HepG2 (cell line): Measurements from ENCODE around the gene DTWD2.

Source experiments
- CEBPB ChIP-seq: IDR thresholded peaks from 2 replicates; pipeline ENCODE4 v1.6.1; 2011; ENCODE audit warnings: low read depth, low read length, improper control_type of control experiment, borderline replicate concordance
- CHD2 ChIP-seq: IDR thresholded peaks from 2 replicates; pipeline ENCODE4 v1.6.1; 2011; ENCODE audit warnings: low read depth, low read length, improper control_type of control experiment
- EZH2 ChIP-seq: conservative IDR thresholded peaks from 2 replicates; pipeline ENCODE4 v1.6.1; 2012; ENCODE audit warnings: mild to moderate bottlenecking, low read depth, low read length, moderate library complexity
- FOXP4 ChIP-seq: sonication (generic); formaldehyde crosslinking; IDR thresholded peaks from 2 replicates; pipeline ENCODE4 v1.4.0; 2020; ENCODE audit warnings: missing genetic modification reagents
- MAX ChIP-seq: IDR thresholded peaks from 2 replicates; pipeline ENCODE4 v1.6.1; 2012; ENCODE audit warnings: inconsistent platforms
- MYC ChIP-seq: sonication (generic); formaldehyde crosslinking; IDR thresholded peaks from 2 replicates; pipeline ENCODE4 v1.9.0; 2021; ENCODE audit warnings: missing genetic modification reagents, borderline replicate concordance
- REPIN1 ChIP-seq: sonication (generic); formaldehyde crosslinking; IDR thresholded peaks from 2 replicates; pipeline ENCODE4 v1.8.0; 2022; ENCODE audit warnings: missing genetic modification reagents, low read depth, mild to moderate bottlenecking, borderline replicate concordance
- THRA ChIP-seq: sonication (generic); formaldehyde crosslinking; IDR thresholded peaks from 2 replicates; pipeline ENCODE4 v1.4.0; 2020; ENCODE audit warnings: missing genetic modification reagents, borderline replicate concordance
- ZNF331 ChIP-seq: sonication (generic); formaldehyde crosslinking; IDR thresholded peaks from 2 replicates; pipeline ENCODE4 v1.4.0; 2020; ENCODE audit warnings: missing genetic modification reagents
- ZNF776 ChIP-seq: sonication (generic); formaldehyde crosslinking; IDR thresholded peaks from 2 replicates; pipeline ENCODE4 v1.4.0; 2020; ENCODE audit warnings: mild to moderate bottlenecking, missing genetic modification reagents
- TF ChIP-seq, protein P1 (sequence below): fragments of 450-650 bp; IDR thresholded peaks from 2 replicates; pipeline ENCODE4 v1.6.1; 2017
- TF ChIP-seq, protein P2 (sequence below): sonication (generic); formaldehyde crosslinking; IDR thresholded peaks from 2 replicates; pipeline ENCODE4 v1.4.0; 2020; ENCODE audit warnings: missing genetic modification reagents
- TF ChIP-seq, protein P3 (sequence below): sonication (generic); formaldehyde crosslinking; IDR thresholded peaks from 2 replicates; pipeline ENCODE4 v1.8.0; 2022; ENCODE audit warnings: mild to moderate bottlenecking, missing genetic modification reagents, borderline replicate concordance

DNA sequence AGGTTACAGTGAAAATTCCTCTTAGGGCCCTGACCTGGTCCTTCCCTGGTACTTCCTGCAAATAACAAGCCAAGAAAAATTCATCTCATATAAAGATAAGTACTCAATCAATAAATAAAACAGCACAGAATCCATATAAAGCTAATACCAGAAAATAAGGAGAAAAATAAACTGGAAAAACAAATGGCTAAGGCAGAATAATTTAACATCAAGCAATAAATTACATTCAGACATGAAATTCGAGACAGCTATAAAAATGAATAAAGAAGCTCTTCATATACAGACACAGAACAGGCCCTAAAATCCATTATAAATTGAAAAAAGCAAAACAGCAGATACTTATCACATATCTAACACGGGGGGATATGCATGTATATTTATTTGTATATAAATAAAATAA, 99.2 kb downstream of the DTWD2 start:
- TF ChIP-seq CHD2 (no peak), MAX (no peak), CEBPB (no peak), REPIN1 (CRISPR knock-in tag) (no peak), EZH2 (no peak), ZNF331 (no peak), MYC (no peak), THRA (CRISPR knock-in tag) (no peak), ZNF776 (no peak), FOXP4 (CRISPR knock-in tag) (no peak)
- TF ChIP-seq, protein P1, sequence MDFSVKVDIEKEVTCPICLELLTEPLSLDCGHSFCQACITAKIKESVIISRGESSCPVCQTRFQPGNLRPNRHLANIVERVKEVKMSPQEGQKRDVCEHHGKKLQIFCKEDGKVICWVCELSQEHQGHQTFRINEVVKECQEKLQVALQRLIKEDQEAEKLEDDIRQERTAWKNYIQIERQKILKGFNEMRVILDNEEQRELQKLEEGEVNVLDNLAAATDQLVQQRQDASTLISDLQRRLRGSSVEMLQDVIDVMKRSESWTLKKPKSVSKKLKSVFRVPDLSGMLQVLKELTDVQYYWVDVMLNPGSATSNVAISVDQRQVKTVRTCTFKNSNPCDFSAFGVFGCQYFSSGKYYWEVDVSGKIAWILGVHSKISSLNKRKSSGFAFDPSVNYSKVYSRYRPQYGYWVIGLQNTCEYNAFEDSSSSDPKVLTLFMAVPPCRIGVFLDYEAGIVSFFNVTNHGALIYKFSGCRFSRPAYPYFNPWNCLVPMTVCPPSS: no peak
- TF ChIP-seq, protein P2, sequence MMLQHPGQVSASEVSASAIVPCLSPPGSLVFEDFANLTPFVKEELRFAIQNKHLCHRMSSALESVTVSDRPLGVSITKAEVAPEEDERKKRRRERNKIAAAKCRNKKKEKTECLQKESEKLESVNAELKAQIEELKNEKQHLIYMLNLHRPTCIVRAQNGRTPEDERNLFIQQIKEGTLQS: no peak
- TF ChIP-seq, protein P3, sequence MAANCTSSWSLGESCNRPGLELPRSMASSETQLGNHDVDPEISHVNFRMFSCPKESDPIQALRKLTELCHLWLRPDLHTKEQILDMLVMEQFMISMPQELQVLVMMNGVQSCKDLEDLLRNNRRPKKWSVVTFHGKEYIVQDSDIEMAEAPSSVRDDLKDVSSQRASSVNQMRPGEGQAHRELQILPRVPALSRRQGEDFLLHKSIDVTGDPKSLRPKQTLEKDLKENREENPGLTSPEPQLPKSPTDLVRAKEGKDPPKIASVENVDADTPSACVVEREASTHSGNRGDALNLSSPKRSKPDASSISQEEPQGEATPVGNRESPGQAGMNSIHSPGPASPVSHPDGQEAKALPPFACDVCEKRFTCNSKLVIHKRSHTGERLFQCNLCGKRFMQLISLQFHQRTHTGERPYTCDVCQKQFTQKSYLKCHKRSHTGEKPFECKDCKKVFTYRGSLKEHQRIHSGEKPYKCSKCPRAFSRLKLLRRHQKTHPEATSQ (CRISPR knock-in tag): no peak
